ENCODE measurements around the gene FASTK.

- TF ChIP-seq POLR2AphosphoS5 (IDR thresholded peaks at IDR 0.05; ENCODE audit: low read depth, low read length), result no peak
- no peak for TF ChIP-seq POLR2A (IDR thresholded peaks at IDR 0.05; ENCODE audit: low read depth, low read length)
- TF ChIP-seq SPI1 (IDR thresholded peaks at IDR 0.05; ENCODE audit: low read depth, low read length), result no peak
- TF ChIP-seq TAF1 (IDR thresholded peaks at IDR 0.05; ENCODE audit: low read depth, low read length), result no peak
- no peak for TF ChIP-seq POU2F2 (IDR thresholded peaks at IDR 0.05; ENCODE audit: low read depth, low read length)
Observed at GRCh38 chr7:151109094-151110048, 28.8 kb upstream of the FASTK start.

Data from GM12891 (cell line).